Loucy (cell line): ENCODE results near the gene DDX17.

ENCODE experiments used
- EZH2phosphoT487 ChIP-seq: fragments of 200-600 bp; IDR thresholded peaks from 2 replicates; pipeline ENCODE4 v1.6.1; 2018; ENCODE audit warnings: antibody characterized with exemption, mild to moderate bottlenecking, moderate library complexity, borderline replicate concordance
- TF ChIP-seq, protein P1 (sequence below): fragments of 200-600 bp; sonication (generic); conservative IDR thresholded peaks from 2 replicates; pipeline ENCODE4 v1.5.1; 2014; ENCODE audit warnings: mild to moderate bottlenecking, antibody characterized with exemption, low read length

DNA sequence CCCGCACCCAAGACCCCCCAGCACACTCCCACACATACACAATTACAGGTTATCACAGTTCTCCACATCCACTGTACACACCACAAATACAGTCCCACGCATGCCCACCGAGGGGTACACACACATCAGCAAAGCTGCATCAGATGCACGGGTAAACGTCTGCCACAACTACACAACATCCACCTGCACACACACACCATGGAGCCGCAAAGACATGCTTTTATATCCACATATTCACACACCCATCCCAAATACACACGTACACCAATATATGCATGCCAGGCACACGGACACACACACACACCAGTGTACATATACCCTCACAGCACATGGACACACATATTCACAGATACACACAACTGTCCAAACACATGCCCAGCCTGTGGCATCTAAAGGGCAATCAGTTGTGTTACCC is 45.7 kb downstream of the DDX17 start:
- TF ChIP-seq, protein P1, sequence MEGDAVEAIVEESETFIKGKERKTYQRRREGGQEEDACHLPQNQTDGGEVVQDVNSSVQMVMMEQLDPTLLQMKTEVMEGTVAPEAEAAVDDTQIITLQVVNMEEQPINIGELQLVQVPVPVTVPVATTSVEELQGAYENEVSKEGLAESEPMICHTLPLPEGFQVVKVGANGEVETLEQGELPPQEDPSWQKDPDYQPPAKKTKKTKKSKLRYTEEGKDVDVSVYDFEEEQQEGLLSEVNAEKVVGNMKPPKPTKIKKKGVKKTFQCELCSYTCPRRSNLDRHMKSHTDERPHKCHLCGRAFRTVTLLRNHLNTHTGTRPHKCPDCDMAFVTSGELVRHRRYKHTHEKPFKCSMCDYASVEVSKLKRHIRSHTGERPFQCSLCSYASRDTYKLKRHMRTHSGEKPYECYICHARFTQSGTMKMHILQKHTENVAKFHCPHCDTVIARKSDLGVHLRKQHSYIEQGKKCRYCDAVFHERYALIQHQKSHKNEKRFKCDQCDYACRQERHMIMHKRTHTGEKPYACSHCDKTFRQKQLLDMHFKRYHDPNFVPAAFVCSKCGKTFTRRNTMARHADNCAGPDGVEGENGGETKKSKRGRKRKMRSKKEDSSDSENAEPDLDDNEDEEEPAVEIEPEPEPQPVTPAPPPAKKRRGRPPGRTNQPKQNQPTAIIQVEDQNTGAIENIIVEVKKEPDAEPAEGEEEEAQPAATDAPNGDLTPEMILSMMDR = no peak
- TF ChIP-seq EZH2phosphoT487 = no peak
